ENCODE data around the gene IQCK.
A peak's percentile ranks its signal among the peaks of the same experiment; 100 is the strongest.

The IQCK gene

GRCh38 chr16:19868421-19868820 is 150.3 kb downstream of the IQCK start:
- no peak for DNase-seq

DNA sequence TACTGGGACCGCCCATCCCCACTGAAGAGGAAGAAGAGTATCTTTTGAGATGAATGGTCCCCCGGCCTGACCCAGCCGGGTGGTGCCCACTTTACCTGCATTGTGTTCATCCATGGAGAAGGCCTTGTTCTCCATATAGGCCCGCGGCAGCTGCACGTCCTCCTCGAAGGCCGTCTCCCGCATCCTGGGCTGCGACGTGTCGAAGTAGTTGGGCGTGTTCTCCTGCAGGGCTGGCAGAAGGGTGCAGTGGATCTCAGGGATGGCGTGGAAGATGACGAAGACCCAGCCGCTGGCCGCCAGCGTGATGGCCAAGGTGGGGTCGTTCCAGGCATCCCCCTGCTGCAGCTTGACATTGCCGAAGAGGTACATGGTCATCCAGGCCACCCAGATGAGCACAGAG is 153.7 kb downstream of the IQCK start:
- no peak for DNase-seq

- no peak for DNase-seq
Measured at GRCh38 chr16:19872179-19872863, 154.2 kb downstream of the IQCK start.

- DNase-seq: no peak
Measured at GRCh38 chr16:19872935-19873334, 154.9 kb downstream of the IQCK start.

DNA sequence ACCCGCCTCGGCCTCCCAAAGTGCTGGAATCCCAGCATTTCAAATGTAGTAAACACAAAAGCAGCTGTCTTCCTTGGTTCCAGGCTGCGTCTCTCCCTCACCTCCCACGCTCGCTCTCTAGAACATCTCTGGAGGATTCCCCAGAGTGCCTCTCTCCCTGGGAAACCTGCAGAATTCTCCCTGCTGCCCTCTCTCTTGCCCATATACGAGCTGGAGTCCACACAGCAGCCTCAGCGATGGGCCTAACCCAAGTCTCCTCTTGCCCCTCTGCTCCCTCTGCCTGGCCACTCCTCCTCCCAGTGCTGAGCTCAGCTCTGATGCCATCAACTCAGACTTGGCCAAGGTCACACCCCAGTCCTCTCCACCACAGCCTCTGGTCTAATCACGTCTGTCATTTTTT is 156.0 kb downstream of the IQCK start:
- DNase-seq: no peak

- DNase-seq: no peak
Measured at GRCh38 chr16:19874851-19875546, 156.9 kb downstream of the IQCK start.

GRCh38 chr16:19875900-19876299 is 157.8 kb downstream of the IQCK start:
- DNase-seq: no peak

GRCh38 chr16:19876501-19877059 is 158.5 kb downstream of the IQCK start:
- no peak for DNase-seq

DNA sequence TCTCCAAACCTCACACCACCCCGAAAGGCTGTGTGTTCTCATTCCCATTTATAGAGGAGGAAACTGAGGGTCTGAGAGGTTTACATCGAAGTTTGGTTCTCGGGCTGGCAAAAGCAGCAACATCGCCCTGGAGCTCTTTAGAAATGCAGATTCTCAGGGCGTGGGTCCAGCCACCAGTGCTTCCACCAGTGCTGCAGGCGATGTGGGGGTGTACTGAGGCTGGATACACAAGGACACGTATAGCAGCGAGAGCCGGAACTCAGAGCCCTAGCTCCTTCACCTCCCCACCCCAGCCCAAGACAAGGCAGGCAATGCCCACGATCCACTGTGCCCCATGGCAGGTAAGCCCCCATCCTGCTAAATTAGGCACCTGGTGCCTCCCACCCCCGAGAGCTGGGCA is 160.7 kb downstream of the IQCK start:
- no peak for DNase-seq

GRCh38 chr16:19879241-19879792 is 161.2 kb downstream of the IQCK start:
- DNase-seq: no peak

DNA sequence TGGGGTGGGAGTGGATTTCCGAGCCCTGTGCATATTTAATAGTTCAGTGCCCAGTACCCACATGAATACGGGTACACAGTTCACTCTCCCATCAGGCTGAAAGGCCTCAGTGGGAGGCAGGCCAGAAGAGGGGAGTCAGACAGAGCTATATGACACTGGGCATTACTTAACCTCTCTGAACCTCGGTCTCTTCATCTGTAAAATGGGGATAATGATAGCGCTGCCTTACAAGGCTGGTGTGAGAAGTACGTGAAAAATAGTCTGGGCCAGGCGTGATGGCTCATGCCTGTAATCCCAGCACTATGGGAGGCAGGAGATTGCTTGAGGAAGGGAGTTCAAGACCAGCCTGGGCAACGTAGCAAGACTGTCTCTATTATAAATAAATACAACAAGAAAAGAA is 163.0 kb downstream of the IQCK start:
- no peak for DNase-seq

GRCh38 chr16:19881783-19882182 is 163.7 kb downstream of the IQCK start:
- DNase-seq: no peak

GRCh38 chr16:19882186-19882585 is 164.1 kb downstream of the IQCK start:
- DNase-seq: no peak

- no peak for DNase-seq
Measured at GRCh38 chr16:19882646-19883045, 164.6 kb downstream of the IQCK start.

- DNase-seq: no peak
Measured at GRCh38 chr16:19883296-19883965, 165.4 kb downstream of the IQCK start.

DNA sequence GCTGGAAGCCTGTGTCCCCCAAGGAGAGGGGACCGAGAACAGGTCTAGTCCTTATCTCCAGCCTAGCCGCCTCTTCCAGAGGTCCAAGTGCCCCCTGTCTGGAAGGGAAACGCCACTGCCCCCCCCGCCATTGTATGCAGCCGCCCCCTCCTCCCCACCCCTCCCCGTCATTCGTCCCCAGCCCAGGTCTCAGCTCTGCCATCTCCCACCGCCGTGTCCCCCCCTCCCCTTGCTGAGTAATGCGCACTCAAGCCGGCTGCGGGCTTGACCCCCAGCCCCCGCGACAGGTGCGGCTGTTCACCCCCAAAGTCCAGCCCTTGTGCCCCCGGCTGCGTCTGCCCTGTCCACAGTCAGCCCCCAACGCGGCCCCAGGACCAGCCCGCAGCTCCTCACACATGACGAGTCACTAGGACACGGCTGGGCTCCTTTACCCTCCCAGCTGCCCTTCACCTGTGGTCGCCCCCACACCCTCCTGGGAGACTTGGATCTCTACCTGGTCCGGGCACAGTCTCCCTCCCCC is 166.0 kb downstream of the IQCK start:
- DNase-seq: no peak

GRCh38 chr16:19884611-19885450 is 166.8 kb downstream of the IQCK start, which contains the start of gene GPRC5B:
Gene GPRC5B, minus strand, starts transcription at chr16:19884848. Its CDS starts 12,003 bp downstream, at chr16:19872845.
- no peak for DNase-seq

GRCh38 chr16:19885451-19886072 is 167.5 kb downstream of the IQCK start:
- DNase-seq: no peak

DNA sequence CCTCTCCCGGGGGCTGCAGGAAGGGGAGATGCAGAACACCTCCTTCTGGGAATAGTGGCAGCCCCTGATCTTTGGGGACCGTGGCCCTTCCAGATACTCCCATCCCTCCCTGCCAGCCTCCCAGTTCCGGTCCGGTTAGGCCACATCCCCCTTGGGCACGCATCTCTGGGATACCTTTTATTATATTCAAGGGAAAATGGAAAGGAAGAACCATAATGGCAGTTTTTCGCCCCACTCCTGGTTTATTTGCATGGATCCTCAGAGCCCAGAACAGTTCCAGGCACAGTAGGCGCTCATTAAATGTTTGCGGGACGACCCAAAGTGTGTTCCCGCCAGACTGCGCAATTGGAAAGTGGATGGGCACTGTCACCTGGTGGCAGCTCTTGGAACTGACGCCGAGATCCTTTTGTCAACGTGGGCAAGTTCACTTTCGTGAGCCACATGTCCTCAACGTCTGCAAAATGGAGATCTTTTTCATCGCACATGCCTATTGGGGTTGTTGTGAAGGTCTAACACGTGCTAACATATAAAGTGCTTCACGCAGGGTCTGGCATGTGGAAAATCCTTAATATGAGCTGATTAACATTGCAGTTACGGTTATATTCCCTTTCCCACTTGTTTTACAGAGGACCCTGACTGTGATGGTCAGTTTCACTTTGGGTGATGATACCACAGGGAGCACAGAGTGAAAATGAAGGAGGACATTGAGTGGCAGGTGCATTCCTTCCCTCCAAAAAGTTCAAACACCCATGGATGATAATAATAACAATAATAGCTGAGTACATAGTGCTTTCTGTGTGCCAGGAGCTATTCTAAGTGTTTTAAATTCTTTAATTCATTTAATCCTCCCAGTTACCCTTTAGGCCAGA is 168.2 kb downstream of the IQCK start:
- DNase-seq: peak in 1 of 2 experiments; percentile 11

DNA sequence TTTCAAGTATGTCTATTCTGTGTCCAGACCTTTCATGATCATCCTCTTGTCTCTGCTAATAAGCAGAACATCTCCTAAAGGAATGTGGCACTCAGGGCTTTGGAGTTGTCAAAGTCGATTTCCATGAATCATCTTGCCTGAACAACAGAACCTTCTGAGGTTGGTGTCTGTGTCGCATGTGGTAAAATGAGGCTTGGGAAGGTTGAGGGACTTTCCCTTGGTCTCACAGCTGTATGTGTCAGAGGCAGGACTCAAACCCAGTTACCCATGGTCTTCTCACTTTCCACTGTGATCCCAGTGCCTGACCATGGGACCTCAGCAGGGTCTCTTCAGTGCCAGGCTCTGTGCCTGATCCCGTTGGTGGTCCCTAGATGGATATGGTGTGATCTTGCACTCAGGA is 170.8 kb downstream of the IQCK start:
- no peak for DNase-seq

DNA sequence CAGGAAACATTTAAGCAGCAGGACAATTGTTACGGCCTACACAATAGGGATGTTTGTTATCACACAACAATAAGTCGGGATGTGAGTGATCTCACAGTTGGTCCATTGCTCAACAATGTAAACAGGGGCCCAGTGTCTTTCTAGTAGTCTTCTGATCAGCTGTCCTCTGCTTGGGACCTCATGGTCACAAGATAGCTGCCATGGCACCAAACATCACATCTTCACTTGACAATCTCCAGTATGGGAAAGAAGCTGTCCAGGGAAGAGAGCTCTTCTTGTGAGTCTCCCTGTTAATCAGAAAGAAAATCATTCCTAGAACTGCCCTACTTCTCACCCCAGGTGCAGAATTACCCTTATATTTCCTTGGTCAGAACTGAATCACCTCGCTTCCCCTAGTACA is 172.8 kb downstream of the IQCK start:
- DNase-seq: no peak

All from NCI-H187 (cell line).